Ascending aorta (tissue), 2 donors: Measurements from ENCODE around the gene SCGB2B2. TPM values are rescaled to one million over a fixed set of nuclear protein-coding genes. Genes with fewer than 3 reads are reported as not detected.

ENCODE experiments used
- DNase-seq, 2 donors: peaks; one replicate each; pipeline ENCODE4 v3.0.0-alpha.2; 2019; ENCODE audit warnings: low spot score in 2 of 2
- H3K27ac ChIP-seq, 2 donors: fragments of 200-600 bp; sonication (generic); one replicate each; pipeline ENCODE4 v1.5.1; 2016 to 2017; ENCODE audit warnings: mild to moderate bottlenecking in 1 of 2
- H3K27me3 ChIP-seq: fragments of 200-600 bp; sonication (generic); one replicate; pipeline ENCODE4 v1.5.1; 2017
- H3K36me3 ChIP-seq, 2 donors: fragments of 200-600 bp; sonication (generic); one replicate each; pipeline ENCODE4 v1.5.1; 2016
- H3K4me1 ChIP-seq, 2 donors: fragments of 200-600 bp; sonication (generic); one replicate each; pipeline ENCODE4 v1.5.1; 2016 to 2017; ENCODE audit warnings: mild to moderate bottlenecking in 1 of 2
- H3K4me3 ChIP-seq, 2 donors: fragments of 200-600 bp; sonication (generic); one replicate each; pipeline ENCODE4 v1.5.1; 2016 to 2017; ENCODE audit warnings: mild to moderate bottlenecking in 1 of 2
- H3K9me3 ChIP-seq, 2 donors: fragments of 200-600 bp; sonication (generic); one replicate each; pipeline ENCODE4 v1.5.1; 2016
- intact Hi-C: fragments of 100-400 bp; cut with DNase I; formaldehyde crosslinking; loops from one replicate; pipeline ENCODE4 v1.15.1; 2023
- total RNA-seq: library from RNA; depleted of rRNA; stranded (reverse); fragments of >200 nt; gene quantifications from one replicate; pipeline ENCODE4 v1.1.0, GENCODE V29; 2016
- TF ChIP-seq, protein P1 (sequence below), 3 experiments: fragments of 200-600 bp in 2 of 3; fragments of 450-650 bp in 1 of 3; sonication (generic) in 2 of 3; IDR thresholded peaks; one replicate each; pipeline ENCODE4 v1.5.1; 2016 to 2019; ENCODE audit warnings: antibody characterized with exemption in 3 of 3, mild to moderate bottlenecking in 1 of 3, moderate library complexity in 1 of 3

The SCGB2B2 gene
- total RNA-seq, 1 donor from 2014 or later = not detected

DNA sequence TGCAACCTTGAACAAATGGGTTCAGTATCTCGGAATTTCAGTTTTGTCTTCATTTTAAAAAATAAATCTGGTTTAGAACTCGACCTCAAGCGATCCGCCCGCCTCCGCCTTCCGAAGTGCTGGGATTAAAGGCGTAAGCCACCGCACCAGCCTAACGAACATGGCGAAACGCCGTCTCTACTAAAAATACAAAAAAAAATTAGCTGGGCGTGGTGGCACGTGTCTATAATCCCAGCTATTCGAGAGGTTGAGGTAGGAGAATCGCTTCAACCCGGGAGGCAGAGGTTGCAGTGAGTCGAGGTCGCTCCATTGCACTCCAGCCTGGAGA, 1.1 kb upstream of the SCGB2B2 start:
- Histone ChIP-seq H3K9me3 (peaks cover 22 to 39% of the 10 kb centered on the region in 2 donors), H3K36me3 (peaks cover 28 to 44% of the 10 kb centered on the region in 2 donors), H3K4me1 (peaks cover 0 to 9% of the 10 kb centered on the region in 2 donors), H3K4me3 (peak overlapping the region; percentile 83 to 85), H3K27ac (peak overlapping the region; percentile 99), H3K27me3 (no peaks in the 10 kb centered on the region)
- intact Hi-C loops = loop anchor here (10.0 kb wide), 2 partner anchors 867 to 967 kb away; partner anchors contain the start of genes COX6B1, ETV2 and TMEM147
- TF ChIP-seq, protein P1, sequence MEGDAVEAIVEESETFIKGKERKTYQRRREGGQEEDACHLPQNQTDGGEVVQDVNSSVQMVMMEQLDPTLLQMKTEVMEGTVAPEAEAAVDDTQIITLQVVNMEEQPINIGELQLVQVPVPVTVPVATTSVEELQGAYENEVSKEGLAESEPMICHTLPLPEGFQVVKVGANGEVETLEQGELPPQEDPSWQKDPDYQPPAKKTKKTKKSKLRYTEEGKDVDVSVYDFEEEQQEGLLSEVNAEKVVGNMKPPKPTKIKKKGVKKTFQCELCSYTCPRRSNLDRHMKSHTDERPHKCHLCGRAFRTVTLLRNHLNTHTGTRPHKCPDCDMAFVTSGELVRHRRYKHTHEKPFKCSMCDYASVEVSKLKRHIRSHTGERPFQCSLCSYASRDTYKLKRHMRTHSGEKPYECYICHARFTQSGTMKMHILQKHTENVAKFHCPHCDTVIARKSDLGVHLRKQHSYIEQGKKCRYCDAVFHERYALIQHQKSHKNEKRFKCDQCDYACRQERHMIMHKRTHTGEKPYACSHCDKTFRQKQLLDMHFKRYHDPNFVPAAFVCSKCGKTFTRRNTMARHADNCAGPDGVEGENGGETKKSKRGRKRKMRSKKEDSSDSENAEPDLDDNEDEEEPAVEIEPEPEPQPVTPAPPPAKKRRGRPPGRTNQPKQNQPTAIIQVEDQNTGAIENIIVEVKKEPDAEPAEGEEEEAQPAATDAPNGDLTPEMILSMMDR (IDR thresholded peaks at IDR 0.05) = no peak
- DNase-seq = no peak

DNA sequence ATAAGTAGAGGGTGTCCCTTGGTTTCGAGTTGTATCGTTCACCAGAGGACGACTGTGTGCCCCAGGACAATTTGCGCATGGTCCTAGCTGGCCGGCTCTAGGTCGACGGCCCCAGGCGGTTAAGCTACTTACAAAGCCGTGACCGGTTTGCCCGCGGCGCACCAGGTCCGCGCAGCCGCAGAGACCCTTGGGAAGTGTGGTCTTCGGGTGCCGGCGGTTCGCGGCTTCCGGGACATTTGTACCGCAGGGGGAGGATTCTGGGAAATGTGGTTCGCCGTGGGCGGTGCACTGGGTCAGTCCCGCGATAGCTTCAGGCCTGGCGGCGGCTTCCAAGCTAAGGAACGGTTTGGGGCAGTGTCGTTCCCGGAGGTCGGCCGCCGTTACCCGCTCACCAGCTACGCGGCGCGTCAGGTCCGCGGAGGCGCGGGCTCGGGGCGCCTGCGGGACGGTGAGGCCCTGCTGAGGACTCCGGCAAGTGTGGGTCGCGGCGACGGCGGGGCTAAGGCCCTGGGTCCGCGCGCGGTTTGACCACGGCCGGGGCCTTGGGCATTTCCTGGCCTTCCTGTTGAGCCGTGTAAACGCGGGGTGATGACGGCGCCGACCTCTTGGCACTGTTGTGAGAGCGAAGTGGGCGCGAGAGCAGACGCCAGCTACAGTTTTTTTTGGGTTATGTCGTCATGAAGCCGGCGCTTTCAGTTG, 576 bp upstream of the SCGB2B2 start, which contains the start of gene ZNF302:
ZNF302 (plus strand) TSS at position 293 of the 699 bp plus-strand sequence. CDS start 1,127 bp downstream, outside the sequence.
- intact Hi-C loops = loop anchor here (1.0 to 10.0 kb wide), 4 partner anchors 57 to 967 kb away; partner anchors contain the start of genes COX6B1, ETV2, TMEM147 and ZNF181

DNA sequence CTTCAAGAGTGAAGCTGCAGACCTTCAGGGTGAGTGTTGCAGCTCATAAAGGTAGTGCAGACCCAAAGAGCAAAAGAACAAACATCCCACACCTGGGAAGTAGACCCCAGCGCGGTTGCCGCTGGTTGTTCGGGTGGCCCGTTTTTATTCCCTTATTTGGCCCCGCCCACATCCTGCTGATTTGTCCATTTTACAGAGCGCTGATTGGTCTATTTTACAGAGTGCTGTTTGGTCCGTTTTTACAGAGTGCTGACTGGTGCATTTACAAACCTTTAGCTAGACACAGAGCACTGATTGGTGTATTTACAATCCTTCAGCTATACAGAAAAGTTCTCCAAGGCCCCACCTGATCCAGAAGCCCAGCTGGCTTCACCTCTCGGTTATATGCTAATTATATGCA, 1.0 kb downstream of the SCGB2B2 start:
- intact Hi-C loops = loop anchor here (10.0 kb wide), 2 partner anchors 869 to 969 kb away; partner anchors contain the start of genes COX6B1, ETV2 and TMEM147
- no peaks in the 10 kb centered on the region for H3K27me3 ChIP-seq
- peaks cover 0 to 9% of the 10 kb centered on the region in 2 donors for H3K4me1 ChIP-seq
- peaks cover 10 to 18% of the 10 kb centered on the region in 2 donors for H3K9me3 ChIP-seq
- DNase-seq = no peak
- TF ChIP-seq, protein P1 (IDR thresholded peaks at IDR 0.05) = no peak
- H3K4me3 ChIP-seq = no peak overlapping the region
- peaks cover 12 to 23% of the 10 kb centered on the region in 2 donors for H3K36me3 ChIP-seq
- H3K27ac ChIP-seq = no peak overlapping the region

More for the DNA sequence above, 576 bp upstream of the SCGB2B2 start, which contains the start of gene ZNF302:
- H3K9me3 ChIP-seq = peaks cover 18 to 34% of the 10 kb centered on the region in 2 donors
- peaks cover 22 to 39% of the 10 kb centered on the region in 2 donors for H3K36me3 ChIP-seq
- TF ChIP-seq, protein P1 (IDR thresholded peaks at IDR 0.05) = no peak
- peak; percentile 86 to 98 for DNase-seq
- H3K27me3 ChIP-seq = no peaks in the 10 kb centered on the region
- H3K4me1 ChIP-seq = peaks cover 0 to 9% of the 10 kb centered on the region in 2 donors
- peak within 1 kb of the TSS; percentile 83 to 85 for H3K4me3 ChIP-seq
- H3K27ac ChIP-seq = peak within 1 kb of the TSS; percentile 99

DNA sequence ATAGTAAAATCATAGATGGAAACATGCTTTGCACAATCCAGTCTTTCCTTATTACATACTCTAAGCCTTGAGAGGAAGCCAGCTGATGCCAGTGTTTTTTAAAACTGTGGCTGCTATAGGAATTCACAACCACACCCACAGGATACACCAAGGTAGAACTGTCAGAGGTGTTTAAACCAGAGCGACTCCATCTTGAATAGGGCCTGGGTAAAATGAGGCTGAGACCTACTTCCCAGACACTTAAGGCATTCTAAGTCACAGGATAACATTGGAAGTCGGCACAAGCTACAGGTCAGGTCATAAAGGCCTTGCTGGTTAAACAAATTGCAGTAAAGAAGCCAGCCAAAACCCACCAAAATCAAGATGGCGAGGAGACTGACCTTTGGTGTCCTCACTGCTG, 1.7 kb downstream of the SCGB2B2 start:
- Histone ChIP-seq H3K9me3 (peaks cover 6 to 11% of the 10 kb centered on the region in 2 donors), H3K27me3 (no peaks in the 10 kb centered on the region), H3K4me3 (no peak overlapping the region), H3K27ac (no peak overlapping the region), H3K4me1 (peaks cover 0 to 9% of the 10 kb centered on the region in 2 donors), H3K36me3 (peaks cover 12 to 16% of the 10 kb centered on the region in 2 donors)
- TF ChIP-seq, protein P1 (IDR thresholded peaks at IDR 0.05) = no peak
- intact Hi-C loops = loop anchor here (10.0 kb wide), 2 partner anchors 870 to 970 kb away; partner anchors contain the start of genes COX6B1, ETV2 and TMEM147
- no peak for DNase-seq

DNA sequence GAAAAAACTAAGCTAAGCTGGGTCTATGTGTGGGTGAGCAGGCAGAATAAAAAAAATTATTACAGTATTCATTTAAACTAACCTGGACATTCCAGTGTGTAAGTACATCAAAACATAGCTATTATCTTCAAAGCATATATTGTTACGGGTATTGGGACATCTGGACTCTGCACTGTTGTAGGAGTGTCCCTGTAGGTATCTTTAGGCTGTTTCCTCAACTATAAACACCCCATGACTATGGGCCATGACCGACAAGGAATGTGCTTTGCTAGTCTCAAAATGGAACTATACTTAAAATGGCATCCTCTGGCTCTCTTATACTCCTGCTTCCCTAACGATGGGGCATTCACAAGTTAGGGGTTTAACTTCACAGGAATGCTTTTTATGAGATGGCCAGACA, 3.4 kb downstream of the SCGB2B2 start:
- Histone ChIP-seq H3K27me3 (no peaks in the 10 kb centered on the region), H3K36me3 (no peaks in the 10 kb centered on the region), H3K4me3 (no peak overlapping the region), H3K27ac (no peak overlapping the region), H3K9me3 (no peaks in the 10 kb centered on the region), H3K4me1 (peaks cover 0 to 6% of the 10 kb centered on the region in 2 donors)
- TF ChIP-seq, protein P1 (IDR thresholded peaks at IDR 0.05) = no peak
- no peak for DNase-seq
- intact Hi-C loops = loop anchor here (10.0 kb wide), 2 partner anchors 871 to 971 kb away; partner anchors contain the start of genes COX6B1, ETV2 and TMEM147
